HG03460 (cell line): ENCODE measurements around the gene ARHGEF10L.

Experiments
- ATAC-seq: cut with Tn5 transposase; IDR thresholded peaks from one replicate; pipeline ENCODE4 v1.9.1; 2021; ENCODE audit not compliant: unreplicated experiment

The ARHGEF10L gene

GRCh38 chr1:17631410-17631809 lies 91.9 kb downstream of the ARHGEF10L start:
- no peak for ATAC-seq

- ATAC-seq = no peak
Measured at GRCh38 chr1:17632106-17632505, 92.6 kb downstream of the ARHGEF10L start.

GRCh38 chr1:17632541-17633184 lies 93.2 kb downstream of the ARHGEF10L start:
- ATAC-seq = no peak

GRCh38 chr1:17633654-17634053 lies 94.2 kb downstream of the ARHGEF10L start:
- ATAC-seq = no peak

- ATAC-seq = no peak
Measured at GRCh38 chr1:17635276-17635675, 95.8 kb downstream of the ARHGEF10L start.

GRCh38 chr1:17635811-17636210 lies 96.3 kb downstream of the ARHGEF10L start:
- no peak for ATAC-seq

- ATAC-seq = no peak
Measured at GRCh38 chr1:17636612-17637011, 97.1 kb downstream of the ARHGEF10L start.

- no peak for ATAC-seq
Measured at GRCh38 chr1:17637055-17637454, 97.6 kb downstream of the ARHGEF10L start.

- no peak for ATAC-seq
Measured at GRCh38 chr1:17639703-17640340, 100.3 kb downstream of the ARHGEF10L start.

- no peak for ATAC-seq
Measured at GRCh38 chr1:17640393-17640792, 100.9 kb downstream of the ARHGEF10L start.

GRCh38 chr1:17640975-17641374 lies 101.5 kb downstream of the ARHGEF10L start:
- ATAC-seq = no peak

- ATAC-seq = no peak
Measured at GRCh38 chr1:17642169-17642568, 102.7 kb downstream of the ARHGEF10L start.

GRCh38 chr1:17642943-17643342 lies 103.4 kb downstream of the ARHGEF10L start:
- no peak for ATAC-seq

GRCh38 chr1:17643861-17644703 lies 104.6 kb downstream of the ARHGEF10L start:
- ATAC-seq = no peak

GRCh38 chr1:17645068-17645911 lies 105.8 kb downstream of the ARHGEF10L start:
- no peak for ATAC-seq

- ATAC-seq = no peak
Measured at GRCh38 chr1:17646444-17647280, 107.2 kb downstream of the ARHGEF10L start.

GRCh38 chr1:17648457-17649145 lies 109.1 kb downstream of the ARHGEF10L start:
- no peak for ATAC-seq

GRCh38 chr1:17649371-17650106 lies 110.0 kb downstream of the ARHGEF10L start:
- ATAC-seq = no peak

- no peak for ATAC-seq
Measured at GRCh38 chr1:17653276-17653675, 113.8 kb downstream of the ARHGEF10L start.
